Glutamatergic neuron (in vitro differentiated cells): ENCODE measurements around the gene TBX6. TPM values are rescaled to one million over a fixed set of nuclear protein-coding genes. Genes with fewer than 3 reads are reported as not detected.
"Not testable (repeated sequence)": the region's sequence is repeated elsewhere in the genome, so short reads cannot be mapped to it uniquely, and the experiment has no call there.

Experiments used
- DNase-seq: peaks from one replicate; pipeline ENCODE4 v3.0.0; 2022
- H3K27ac Mint-ChIP-seq: one replicate; pipeline ENCODE4 v1.8.0; 2020; ENCODE audit warnings: mild to moderate bottlenecking, mixed read lengths, inconsistent platforms; ENCODE audit not compliant: unreplicated experiment
- H3K27me3 Mint-ChIP-seq: one replicate; pipeline ENCODE4 v1.8.0; 2020; ENCODE audit warnings: mild to moderate bottlenecking, moderate library complexity, mixed read lengths, inconsistent platforms; ENCODE audit not compliant: unreplicated experiment
- H3K36me3 Mint-ChIP-seq: one replicate; pipeline ENCODE4 v1.8.0; 2020; ENCODE audit warnings: mild to moderate bottlenecking, mixed read lengths, inconsistent platforms; ENCODE audit not compliant: unreplicated experiment
- H3K4me1 Mint-ChIP-seq: one replicate; pipeline ENCODE4 v1.8.0; 2020; ENCODE audit warnings: mild to moderate bottlenecking, low read depth, mixed read lengths, inconsistent platforms; ENCODE audit not compliant: unreplicated experiment
- H3K4me3 Mint-ChIP-seq: one replicate; pipeline ENCODE4 v1.8.0; 2020; ENCODE audit warnings: mild to moderate bottlenecking, mixed read lengths, inconsistent platforms; ENCODE audit not compliant: unreplicated experiment
- H3K9me3 Mint-ChIP-seq: one replicate; pipeline ENCODE4 v1.8.0; 2020; ENCODE audit warnings: mild to moderate bottlenecking, moderate library complexity, mixed read lengths, inconsistent platforms; ENCODE audit not compliant: unreplicated experiment
- total RNA-seq: library from RNA; stranded (reverse); fragmentation: NEBNext Ultra II Directional; extraction: Animal tissue kit (Norgen Biotek cat#: 25700); gene quantifications from one replicate; pipeline ENCODE4 v1.2.1, GENCODE V29; 2021; ENCODE audit not compliant: unreplicated experiment
- TF ChIP-seq, protein P1 (sequence below): fragments of 200-600 bp; sonication (generic); IDR thresholded peaks from one replicate; pipeline ENCODE4 v1.5.0; 2021; ENCODE audit not compliant: partially characterized antibody, unreplicated experiment

The TBX6 gene
- total RNA-seq, 1 donor from 2014 or later = 0.86 TPM

DNA sequence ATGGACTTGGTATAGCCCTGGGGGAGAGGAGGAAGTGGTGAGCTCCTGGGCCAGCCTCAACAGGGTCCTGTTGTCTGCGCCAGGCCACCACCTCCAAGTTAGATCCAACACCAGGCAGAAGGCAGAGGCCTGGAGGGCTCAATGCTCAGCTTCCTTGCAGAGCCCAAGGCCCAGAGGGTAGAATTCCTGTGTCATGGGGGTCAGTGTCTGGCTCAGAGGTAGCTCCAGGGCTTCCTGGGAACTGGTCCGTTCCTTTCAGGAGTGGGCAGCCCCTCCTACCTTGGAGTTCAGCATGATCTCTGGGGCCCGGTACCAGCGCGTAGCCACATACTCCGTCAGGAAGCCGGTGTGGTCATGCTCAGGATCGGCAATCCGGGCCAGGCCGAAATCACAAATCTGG, 26.0 kb upstream of the TBX6 start:
- H3K27ac Mint-ChIP-seq = no peak overlapping the region
- TF ChIP-seq, protein P1, sequence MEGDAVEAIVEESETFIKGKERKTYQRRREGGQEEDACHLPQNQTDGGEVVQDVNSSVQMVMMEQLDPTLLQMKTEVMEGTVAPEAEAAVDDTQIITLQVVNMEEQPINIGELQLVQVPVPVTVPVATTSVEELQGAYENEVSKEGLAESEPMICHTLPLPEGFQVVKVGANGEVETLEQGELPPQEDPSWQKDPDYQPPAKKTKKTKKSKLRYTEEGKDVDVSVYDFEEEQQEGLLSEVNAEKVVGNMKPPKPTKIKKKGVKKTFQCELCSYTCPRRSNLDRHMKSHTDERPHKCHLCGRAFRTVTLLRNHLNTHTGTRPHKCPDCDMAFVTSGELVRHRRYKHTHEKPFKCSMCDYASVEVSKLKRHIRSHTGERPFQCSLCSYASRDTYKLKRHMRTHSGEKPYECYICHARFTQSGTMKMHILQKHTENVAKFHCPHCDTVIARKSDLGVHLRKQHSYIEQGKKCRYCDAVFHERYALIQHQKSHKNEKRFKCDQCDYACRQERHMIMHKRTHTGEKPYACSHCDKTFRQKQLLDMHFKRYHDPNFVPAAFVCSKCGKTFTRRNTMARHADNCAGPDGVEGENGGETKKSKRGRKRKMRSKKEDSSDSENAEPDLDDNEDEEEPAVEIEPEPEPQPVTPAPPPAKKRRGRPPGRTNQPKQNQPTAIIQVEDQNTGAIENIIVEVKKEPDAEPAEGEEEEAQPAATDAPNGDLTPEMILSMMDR = no peak
- H3K9me3 Mint-ChIP-seq = peaks cover 5% of the 10 kb centered on the region
- H3K4me1 Mint-ChIP-seq = no peaks in the 10 kb centered on the region
- no peak overlapping the region for H3K4me3 Mint-ChIP-seq
- no peak for DNase-seq
- no peaks in the 10 kb centered on the region for H3K36me3 Mint-ChIP-seq
- no peaks in the 10 kb centered on the region for H3K27me3 Mint-ChIP-seq

DNA sequence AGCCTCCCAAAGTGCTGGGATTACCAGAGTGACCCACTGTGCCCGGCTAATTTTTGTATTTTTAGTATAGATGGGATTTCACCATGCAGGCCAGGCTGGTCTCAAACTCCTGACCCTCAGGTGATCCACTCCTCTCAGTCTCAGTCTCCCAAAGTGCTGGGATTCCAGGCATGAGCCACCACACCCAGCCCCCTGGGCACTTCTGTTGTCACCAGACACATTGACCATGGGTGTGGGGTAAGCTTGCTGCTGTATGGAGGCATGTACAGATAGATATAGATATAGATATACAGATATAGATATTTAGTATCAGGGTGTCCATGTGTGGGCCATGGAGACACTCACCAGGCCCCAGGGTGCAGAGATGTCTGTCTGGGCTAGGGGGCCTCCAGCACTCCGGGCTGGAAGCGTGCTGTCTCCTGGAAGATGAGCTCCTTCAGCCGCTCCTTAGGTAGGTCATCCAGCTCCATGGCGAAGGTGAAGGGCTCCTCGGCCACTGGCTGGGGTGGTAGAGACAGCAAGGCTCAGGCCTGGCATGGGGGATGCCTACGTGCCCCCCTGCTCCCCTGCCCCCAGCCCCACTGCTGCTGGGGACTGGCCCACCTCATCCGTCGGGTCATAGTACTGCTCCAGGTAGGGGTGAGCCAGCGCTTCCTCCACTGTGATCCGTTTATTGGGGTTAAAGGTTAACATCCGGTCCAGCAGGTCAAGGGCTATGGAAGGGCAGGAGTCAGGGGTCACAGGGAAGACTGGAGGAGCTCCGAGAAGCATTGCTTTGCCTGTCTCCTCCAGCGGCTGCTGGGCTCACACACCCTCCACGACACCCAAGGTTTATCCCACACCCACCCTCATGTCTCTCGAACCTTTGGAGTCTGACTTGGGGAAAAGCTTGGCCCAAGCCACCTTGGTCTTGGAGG, 24.8 kb upstream of the TBX6 start:
- H3K36me3 Mint-ChIP-seq = no peaks in the 10 kb centered on the region
- peaks cover 3% of the 10 kb centered on the region for H3K9me3 Mint-ChIP-seq
- no peak overlapping the region for H3K4me3 Mint-ChIP-seq
- TF ChIP-seq, protein P1 = no peak
- peaks cover 3% of the 10 kb centered on the region for H3K27me3 Mint-ChIP-seq
- no peak for DNase-seq
- no peak overlapping the region for H3K27ac Mint-ChIP-seq
- peaks cover 3% of the 10 kb centered on the region for H3K4me1 Mint-ChIP-seq

DNA sequence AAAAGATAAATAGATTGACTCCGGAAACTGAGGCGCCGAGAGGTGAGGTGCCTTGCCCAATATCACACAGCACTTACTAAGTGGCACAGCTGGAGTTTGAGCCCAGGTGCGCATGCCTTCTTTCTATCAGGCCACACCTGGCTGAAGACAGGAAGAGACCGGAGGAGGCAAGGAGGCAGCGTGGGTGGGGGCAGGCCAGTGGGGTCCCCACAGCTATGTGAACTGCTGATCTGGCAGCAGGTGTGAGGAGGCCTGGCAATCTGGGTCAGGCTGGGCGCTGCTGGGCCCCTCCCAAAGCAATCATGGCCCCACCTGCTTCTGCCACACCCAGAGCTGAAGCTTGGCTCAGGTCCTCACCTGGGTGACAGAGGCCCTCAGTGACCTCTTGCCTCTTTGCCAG, 23.5 kb upstream of the TBX6 start:
- Mint-ChIP-seq H3K9me3 (peaks cover 8% of the 10 kb centered on the region), H3K4me1 (peaks cover 3% of the 10 kb centered on the region), H3K4me3 (no peak overlapping the region), H3K27ac (no peak overlapping the region), H3K27me3 (peaks cover 3% of the 10 kb centered on the region), H3K36me3 (no peaks in the 10 kb centered on the region)
- TF ChIP-seq, protein P1 = no peak
- DNase-seq = no peak

DNA sequence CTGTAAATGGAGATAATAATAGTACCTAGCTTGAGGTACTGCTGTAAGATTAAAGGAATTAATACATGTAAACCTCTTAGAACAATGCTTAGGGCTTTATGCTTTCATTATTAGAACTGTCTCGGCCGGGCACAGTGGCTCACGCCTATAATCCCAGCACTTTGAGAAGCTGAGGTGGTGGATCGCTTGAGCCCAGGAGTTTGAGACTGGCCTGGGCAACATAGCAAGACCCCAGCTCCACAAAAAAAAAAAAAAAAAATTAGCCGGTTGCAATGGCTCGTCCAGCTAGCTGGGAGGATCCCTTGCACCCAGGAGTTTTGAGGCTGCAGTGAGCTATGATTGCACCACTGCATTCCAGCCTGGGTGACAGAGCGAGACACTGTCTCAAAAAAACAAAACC, 23.1 kb upstream of the TBX6 start:
- H3K9me3 Mint-ChIP-seq, DNase-seq, H3K27me3 Mint-ChIP-seq, H3K4me1 Mint-ChIP-seq, H3K4me3 Mint-ChIP-seq, H3K27ac Mint-ChIP-seq, H3K36me3 Mint-ChIP-seq: not testable (repeated sequence)

DNA sequence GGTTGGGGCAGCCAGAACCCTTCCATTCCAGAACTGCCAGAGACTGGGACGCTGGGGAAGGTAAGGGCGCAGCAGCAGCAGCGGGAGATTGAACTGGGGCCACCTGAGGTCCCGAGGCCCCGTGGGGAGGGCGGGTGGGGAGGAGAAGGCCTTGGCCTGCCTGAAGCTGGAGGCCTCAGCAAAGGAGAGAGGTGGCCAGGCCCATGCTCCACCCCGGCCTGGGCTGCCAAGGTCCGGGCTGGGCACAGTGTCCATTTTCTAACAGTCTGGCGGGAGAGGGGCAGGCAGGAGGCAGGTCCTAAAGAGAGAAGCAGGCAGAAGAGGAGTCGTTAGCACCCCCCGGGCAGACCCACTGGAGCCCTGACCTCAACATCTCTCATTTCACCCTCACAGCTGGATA, 22.7 kb upstream of the TBX6 start:
- Mint-ChIP-seq H3K27ac (no peak overlapping the region), H3K4me1 (peaks cover 3% of the 10 kb centered on the region), H3K27me3 (peaks cover 3% of the 10 kb centered on the region), H3K36me3 (no peaks in the 10 kb centered on the region), H3K4me3 (no peak overlapping the region), H3K9me3 (peaks cover 6% of the 10 kb centered on the region)
- TF ChIP-seq, protein P1 = no peak
- DNase-seq = no peak
